Neuronal stem cell (in vitro differentiated cells): ENCODE data around the gene LMF1.
A peak's percentile ranks its signal among the peaks of the same experiment; 100 is the strongest.

ENCODE experiments used
- DNase-seq: peaks from one replicate; pipeline ENCODE4 v3.0.0-alpha.2; 2013; ENCODE audit warnings: low spot score
- H2AFZ ChIP-seq: one replicate; pipeline ENCODE4 v1.6.1; 2013; ENCODE audit warnings: mild to moderate bottlenecking, low read length, inconsistent platforms
- H2AK5ac ChIP-seq: 2 replicates; pipeline ENCODE4 v1.6.1; 2013; ENCODE audit warnings: low read depth, mild to moderate bottlenecking, inconsistent platforms, low read length, moderate library complexity, mixed read lengths
- H2BK120ac ChIP-seq: 2 replicates; pipeline ENCODE4 v1.6.1; 2013; ENCODE audit warnings: low read depth, mild to moderate bottlenecking, inconsistent platforms, low read length, moderate library complexity, mixed read lengths
- H2BK12ac ChIP-seq: one replicate; pipeline ENCODE4 v1.6.1; 2013; ENCODE audit warnings: low read length, inconsistent platforms
- H2BK15ac ChIP-seq: 2 replicates; pipeline ENCODE4 v1.6.1; 2013; ENCODE audit warnings: mild to moderate bottlenecking, low read length, inconsistent platforms, mixed read lengths
- H2BK5ac ChIP-seq: one replicate; pipeline ENCODE4 v1.6.1; 2013; ENCODE audit warnings: inconsistent platforms, mild to moderate bottlenecking, low read length, moderate library complexity
- H3K14ac ChIP-seq: one replicate; pipeline ENCODE4 v1.6.1; 2013; ENCODE audit warnings: low read length, inconsistent platforms
- H3K18ac ChIP-seq: 2 replicates; pipeline ENCODE4 v1.6.1; 2013; ENCODE audit warnings: low read length, inconsistent platforms
- H3K23ac ChIP-seq: 2 replicates; pipeline ENCODE4 v1.6.1; 2013; ENCODE audit warnings: low read depth, mild to moderate bottlenecking, mixed read lengths, low read length, inconsistent platforms; ENCODE audit not compliant: poor library complexity
- H3K27ac ChIP-seq: replicated peaks from 3 replicates; pipeline ENCODE4 v1.5.1; 2013; ENCODE audit warnings: low read length, inconsistent platforms
- H3K27me3 ChIP-seq, 3 experiments: 2 replicates each; pipeline ENCODE4 v1.6.1; 2013; ENCODE audit warnings: low read length in 3 of 3, mild to moderate bottlenecking in 2 of 3, inconsistent platforms in 1 of 3, low read depth in 1 of 3, mixed read lengths in 1 of 3, moderate library complexity in 1 of 3; ENCODE audit not compliant: control insufficient read depth in 3 of 3, insufficient read depth in 3 of 3
- H3K36me3 ChIP-seq, 2 donors: replicated peaks in 1 of 2; 2 replicates each; pipeline ENCODE4 v1.6.1; 2013; ENCODE audit warnings: low read length in 2 of 2; ENCODE audit not compliant: control insufficient read depth in 2 of 2, insufficient read depth in 2 of 2
- H3K4ac ChIP-seq: 2 replicates; pipeline ENCODE4 v1.6.1; 2013; ENCODE audit warnings: inconsistent platforms, mild to moderate bottlenecking, low read length, moderate library complexity
- H3K4me1 ChIP-seq, 2 donors: 1 replicate in 1 of 2; 2 replicates in 1 of 2; pipeline ENCODE4 v1.6.1; 2013; ENCODE audit warnings: low read length in 2 of 2, low read depth in 1 of 2; ENCODE audit not compliant: control insufficient read depth in 2 of 2, insufficient read depth in 1 of 2
- H3K4me2 ChIP-seq: one replicate; pipeline ENCODE4 v1.6.1; 2013; ENCODE audit warnings: mild to moderate bottlenecking, low read length, inconsistent platforms; ENCODE audit not compliant: insufficient read depth, poor library complexity, severe bottlenecking
- H3K4me3 ChIP-seq, 2 donors: 2 replicates each; pipeline ENCODE4 v1.5.1; 2013; ENCODE audit warnings: low read length in 2 of 2, mild to moderate bottlenecking in 2 of 2, inconsistent platforms in 1 of 2, moderate library complexity in 1 of 2
- H3K79me1 ChIP-seq: one replicate; pipeline ENCODE4 v1.6.1; 2013; ENCODE audit warnings: low read depth, mild to moderate bottlenecking, inconsistent platforms, low read length, moderate library complexity
- H3K9ac ChIP-seq: one replicate; pipeline ENCODE4 v1.6.1; 2013; ENCODE audit warnings: mild to moderate bottlenecking, low read depth, low read length, inconsistent platforms; ENCODE audit not compliant: poor library complexity
- H3K9me3 ChIP-seq, 2 donors: replicated peaks in 1 of 2; 2 replicates each; pipeline versions ENCODE3 to v1.6.1; 2013; ENCODE audit warnings: low read length in 2 of 2, mild to moderate bottlenecking in 2 of 2, inconsistent platforms in 1 of 2, low read depth in 1 of 2, mixed read lengths in 1 of 2, moderate library complexity in 1 of 2; ENCODE audit not compliant: control insufficient read depth in 2 of 2, insufficient read depth in 1 of 2
- H4K8ac ChIP-seq: one replicate; pipeline ENCODE4 v1.6.1; 2013; ENCODE audit warnings: low read depth, mild to moderate bottlenecking, inconsistent platforms, low read length, moderate library complexity
- H4K91ac ChIP-seq: one replicate; pipeline ENCODE4 v1.6.1; 2013; ENCODE audit warnings: low read length, low read depth, mild to moderate bottlenecking, inconsistent platforms; ENCODE audit not compliant: poor library complexity
- WGBS, 2 donors: extraction: QIAGEN DNeasy Blood & Tissue Kit; methylation state at CpG; one replicate each; pipeline ENCODE4 v1.1.7; 2013; ENCODE audit warnings: missing lambda C conversion rate in 2 of 2, mixed read lengths in 1 of 2; ENCODE audit not compliant: insufficient read length in 2 of 2, insufficient replicate concordance in 1 of 2; ENCODE audit errors: extremely low coverage in 2 of 2; 5-methylcytosine and 5-hydroxymethylcytosine counted together

Gene LMF1

GRCh38 chr16:968620-969019 is 2.2 kb downstream of the LMF1 start:
- Histone ChIP-seq H2AFZ (no peak overlapping the region), H3K79me1 (peaks cover 5% of the 10 kb centered on the region), H3K14ac (no peak overlapping the region), H3K23ac (no peak overlapping the region), H2BK15ac (no peak overlapping the region), H3K27ac (no peak overlapping the region), H2BK5ac (no peak overlapping the region), H3K4me3 (no peak overlapping the region), H3K36me3 (peaks cover 4 to 23% of the 10 kb centered on the region in 2 donors), H2BK120ac (no peak overlapping the region), H3K4ac (no peak overlapping the region), H4K8ac (no peak overlapping the region), H3K18ac (no peak overlapping the region), H3K9ac (no peak overlapping the region), H4K91ac (no peak overlapping the region), H2BK12ac (no peak overlapping the region), H3K27me3 (peaks cover 0 to 8% (median 0%) of the 10 kb centered on the region in 3 experiments), H3K9me3 (peaks cover 9 to 29% of the 10 kb centered on the region in 2 donors), H3K4me2 (no peak overlapping the region), H3K4me1 (peaks cover 15 to 27% of the 10 kb centered on the region in 2 donors), H2AK5ac (no peak overlapping the region)
- whole genome bisulfite sequencing, 2 donors, result no CpG with 5 or more reads among the region's 8 CpGs
- DNase-seq, result no peak

GRCh38 chr16:967546-968295 is 3.1 kb downstream of the LMF1 start:
- no peak for DNase-seq
- Histone ChIP-seq H3K36me3 (peaks cover 4 to 23% of the 10 kb centered on the region in 2 donors), H2BK120ac (no peak overlapping the region), H3K4me3 (no peak overlapping the region), H4K8ac (no peak overlapping the region), H3K14ac (no peak overlapping the region), H3K9ac (no peak overlapping the region), H3K18ac (no peak overlapping the region), H4K91ac (no peak overlapping the region), H3K23ac (no peak overlapping the region), H2AFZ (no peak overlapping the region), H3K79me1 (peaks cover 5% of the 10 kb centered on the region), H2BK5ac (peak overlapping the region; percentile 41), H2AK5ac (peak overlapping the region; percentile 57), H3K4me2 (no peak overlapping the region), H3K27ac (no peak overlapping the region), H3K27me3 (peaks cover 0 to 8% (median 0%) of the 10 kb centered on the region in 3 experiments), H2BK12ac (no peak overlapping the region), H2BK15ac (no peak overlapping the region), H3K9me3 (peaks cover 13 to 29% of the 10 kb centered on the region in 2 donors), H3K4ac (no peak overlapping the region), H3K4me1 (peaks cover 14 to 27% of the 10 kb centered on the region in 2 donors)
- no CpG with 5 or more reads among the region's 41 CpGs for WGBS, 2 donors

- no CpG with 5 or more reads among the region's 20 CpGs for WGBS, 2 donors
- Histone ChIP-seq H3K9me3 (peaks cover 13 to 29% of the 10 kb centered on the region in 2 donors), H4K8ac (no peak overlapping the region), H3K79me1 (peaks cover 5% of the 10 kb centered on the region), H3K4me3 (no peak overlapping the region), H3K27ac (no peak overlapping the region), H2BK120ac (no peak overlapping the region), H2BK5ac (peak overlapping the region; percentile 41), H3K36me3 (peaks cover 4 to 23% of the 10 kb centered on the region in 2 donors), H3K27me3 (peaks cover 0 to 8% (median 0%) of the 10 kb centered on the region in 3 experiments), H3K4me2 (no peak overlapping the region), H3K9ac (no peak overlapping the region), H2BK12ac (no peak overlapping the region), H3K4ac (no peak overlapping the region), H3K4me1 (peaks cover 9 to 21% of the 10 kb centered on the region in 2 donors), H2BK15ac (no peak overlapping the region), H3K23ac (peak overlapping the region; percentile 82), H3K14ac (no peak overlapping the region), H4K91ac (no peak overlapping the region), H3K18ac (no peak overlapping the region), H2AK5ac (peak overlapping the region; percentile 57), H2AFZ (no peak overlapping the region)
- DNase-seq, result no peak
Measured at GRCh38 chr16:967077-967541, 3.7 kb downstream of the LMF1 start.

GRCh38 chr16:966505-966904 is 4.3 kb downstream of the LMF1 start:
- H2BK12ac ChIP-seq, result no peak overlapping the region
- no peak overlapping the region for H3K27ac ChIP-seq
- H3K27me3 ChIP-seq, result peaks cover 0 to 6% (median 0%) of the 10 kb centered on the region in 3 experiments
- no peak overlapping the region for H2BK15ac ChIP-seq
- no peak overlapping the region for H2AFZ ChIP-seq
- no peak overlapping the region for H3K4me2 ChIP-seq
- no CpG with 5 or more reads among the region's 10 CpGs for WGBS, 2 donors
- H3K14ac ChIP-seq, result no peak overlapping the region
- no peak overlapping the region for H2AK5ac ChIP-seq
- no peak overlapping the region for H3K18ac ChIP-seq
- no peak overlapping the region for H2BK120ac ChIP-seq
- no peak overlapping the region for H4K8ac ChIP-seq
- peaks cover 4 to 23% of the 10 kb centered on the region in 2 donors for H3K36me3 ChIP-seq
- H3K4me3 ChIP-seq, result no peak overlapping the region
- peaks cover 9 to 21% of the 10 kb centered on the region in 2 donors for H3K4me1 ChIP-seq
- H4K91ac ChIP-seq, result no peak overlapping the region
- no peak overlapping the region for H2BK5ac ChIP-seq
- no peak overlapping the region for H3K9ac ChIP-seq
- peaks cover 13 to 28% of the 10 kb centered on the region in 2 donors for H3K9me3 ChIP-seq
- H3K79me1 ChIP-seq, result peaks cover 5% of the 10 kb centered on the region
- DNase-seq, result no peak
- H3K23ac ChIP-seq, result no peak overlapping the region
- no peak overlapping the region for H3K4ac ChIP-seq
